ENCODE data around the gene FKBP1C. TPM values are rescaled to one million over a fixed set of nuclear protein-coding genes. Genes with fewer than 3 reads are reported as not detected.
"Not testable (repeated sequence)": the region's sequence is repeated elsewhere in the genome, so short reads cannot be mapped to it uniquely, and the experiment has no call there.

Gene FKBP1C
- 1 to 10 TPM in 1 of 2 donors, not detected in 1; 1.9 TPM for total RNA-seq

DNA sequence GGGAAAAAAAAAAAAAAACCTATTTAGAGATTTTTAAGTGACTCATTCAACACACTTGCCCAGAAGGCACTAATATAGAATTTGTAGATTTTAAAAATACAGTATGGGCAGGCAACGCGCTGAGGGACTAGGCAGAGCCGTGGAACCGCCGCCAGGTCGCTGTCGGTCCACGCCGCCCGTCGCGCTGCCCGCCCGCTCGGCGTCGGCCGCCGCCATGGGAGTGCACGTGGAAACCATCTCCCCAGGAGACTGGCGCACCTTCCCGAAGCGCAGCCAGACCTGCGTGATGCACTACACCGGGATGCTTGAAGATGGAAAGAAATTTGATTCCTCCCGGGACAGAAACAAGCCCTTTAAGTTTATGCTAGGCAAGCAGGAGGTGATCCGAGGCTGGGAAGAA lies at the start of gene FKBP1C:
Gene FKBP1C (plus strand): TSS at position 127 of the 400 bp plus-strand sequence.
- not testable (repeated sequence) for H3K36me3 Mint-ChIP-seq; ATAC-seq; H3K27ac Mint-ChIP-seq; H3K4me3 Mint-ChIP-seq; DNase-seq (ENCODE audit: low spot score); H3K4me1 Mint-ChIP-seq (ENCODE audit: low read depth in 2 of 2); H3K27me3 Mint-ChIP-seq
- H3K9me3 Mint-ChIP-seq: peaks cover 19% of the 10 kb centered on the region

GRCh38 chr6:63164047-63164803 lies 47.0 kb upstream of the FKBP1C start:
- DNase-seq (ENCODE audit: low spot score): not testable (repeated sequence)
- peaks cover 12% of the 10 kb centered on the region for H3K9me3 Mint-ChIP-seq

DNA sequence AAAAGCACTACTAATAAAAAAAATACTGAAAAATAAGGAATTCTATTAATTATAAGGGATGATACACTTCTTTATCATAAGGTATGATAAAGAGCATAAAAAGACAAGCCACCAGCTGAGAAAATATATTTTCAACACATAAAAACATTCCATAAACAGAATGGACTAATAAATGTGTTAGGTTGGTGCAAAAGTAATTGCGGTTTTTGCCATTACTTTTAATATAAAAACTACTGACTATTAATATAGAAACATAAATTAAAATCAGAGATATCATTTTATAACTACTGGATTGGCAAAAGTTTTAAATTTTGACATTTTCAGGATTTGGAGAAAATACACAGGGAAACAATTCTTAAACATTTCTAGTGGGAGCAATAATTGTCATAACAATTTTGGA lies 37.1 kb upstream of the FKBP1C start:
- Mint-ChIP-seq H3K4me3 (no peak overlapping the region), H3K36me3 (no peaks in the 10 kb centered on the region), H3K27ac (no peak overlapping the region), H3K9me3 (peaks cover 22% of the 10 kb centered on the region), H3K4me1 (ENCODE audit: low read depth in 2 of 2) (no peaks in the 10 kb centered on the region), H3K27me3 (no peaks in the 10 kb centered on the region)
- no peak for DNase-seq (ENCODE audit: low spot score)
- no peak for ATAC-seq

More at GRCh38 chr6:63164047-63164803, 47.0 kb upstream of the FKBP1C start:
- not testable (repeated sequence) for H3K36me3 Mint-ChIP-seq; H3K27me3 Mint-ChIP-seq; H3K4me3 Mint-ChIP-seq; H3K27ac Mint-ChIP-seq; H3K4me1 Mint-ChIP-seq (ENCODE audit: low read depth in 2 of 2); ATAC-seq

DNA sequence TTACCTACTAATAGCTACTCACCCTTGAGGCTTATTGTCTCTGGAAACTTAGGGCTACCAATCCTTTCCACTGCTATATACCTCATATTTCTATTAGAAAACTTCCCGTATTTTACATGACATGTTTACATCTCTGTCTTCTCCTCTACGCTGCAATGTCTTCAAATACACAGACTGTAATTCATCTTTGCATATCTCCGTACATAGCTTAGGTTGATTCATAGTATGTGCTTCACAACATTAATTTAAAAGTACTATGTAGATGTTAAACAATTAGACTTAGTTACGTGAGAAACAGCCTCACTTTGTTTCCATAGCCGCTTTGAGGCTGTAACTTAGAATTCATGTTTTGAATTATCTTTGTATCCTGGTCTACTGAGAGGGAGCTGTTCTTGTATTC lies 35.1 kb upstream of the FKBP1C start:
- ATAC-seq (no peak), DNase-seq (ENCODE audit: low spot score) (no peak)
- Mint-ChIP-seq H3K27ac (no peak overlapping the region), H3K36me3 (no peaks in the 10 kb centered on the region), H3K9me3 (peaks cover 10% of the 10 kb centered on the region), H3K4me3 (no peak overlapping the region), H3K4me1 (ENCODE audit: low read depth in 2 of 2) (no peaks in the 10 kb centered on the region), H3K27me3 (no peaks in the 10 kb centered on the region)

DNA sequence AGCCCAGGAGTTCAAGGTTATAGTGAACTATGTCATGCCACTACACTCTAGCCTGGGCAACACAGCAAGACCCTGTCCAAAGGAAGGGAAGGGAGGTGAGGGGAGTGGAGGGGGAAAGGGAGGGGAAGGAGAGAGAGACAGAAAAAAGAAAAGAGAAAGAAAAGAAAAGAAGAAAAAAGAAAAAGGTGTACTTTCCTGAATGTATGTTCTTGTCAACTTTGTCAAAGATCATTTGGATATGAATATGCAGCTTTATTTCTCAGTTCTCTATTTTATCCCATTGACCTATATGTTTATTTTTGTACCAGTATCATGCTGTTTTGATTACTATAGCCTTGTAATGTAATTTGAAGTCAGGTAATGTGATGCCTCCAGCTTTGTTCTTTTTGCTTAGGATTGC lies 30.9 kb upstream of the FKBP1C start:
- H3K27ac Mint-ChIP-seq: no peak overlapping the region
- no peaks in the 10 kb centered on the region for H3K27me3 Mint-ChIP-seq
- H3K9me3 Mint-ChIP-seq: peaks cover 5% of the 10 kb centered on the region
- H3K4me3 Mint-ChIP-seq: no peak overlapping the region
- DNase-seq (ENCODE audit: low spot score) (no peak), ATAC-seq (no peak)
- H3K36me3 Mint-ChIP-seq: no peaks in the 10 kb centered on the region
- H3K4me1 Mint-ChIP-seq (ENCODE audit: low read depth in 2 of 2): no peaks in the 10 kb centered on the region

GRCh38 chr6:63186970-63187369 lies 24.3 kb upstream of the FKBP1C start:
- DNase-seq (ENCODE audit: low spot score) (no peak), ATAC-seq (no peak)

GRCh38 chr6:63188828-63189227 lies 22.4 kb upstream of the FKBP1C start:
- Mint-ChIP-seq H3K4me1 (ENCODE audit: low read depth in 2 of 2) (no peaks in the 10 kb centered on the region), H3K27ac (no peak overlapping the region), H3K9me3 (peaks cover 15% of the 10 kb centered on the region), H3K36me3 (peaks cover 5% of the 10 kb centered on the region), H3K4me3 (no peak overlapping the region), H3K27me3 (no peaks in the 10 kb centered on the region)
- DNase-seq (ENCODE audit: low spot score) (no peak), ATAC-seq (no peak)

More at GRCh38 chr6:63186970-63187369, 24.3 kb upstream of the FKBP1C start:
- Mint-ChIP-seq H3K4me3 (no peak overlapping the region), H3K36me3 (peaks cover 5% of the 10 kb centered on the region), H3K4me1 (ENCODE audit: low read depth in 2 of 2) (no peaks in the 10 kb centered on the region), H3K27ac (no peak overlapping the region), H3K9me3 (peaks cover 13% of the 10 kb centered on the region), H3K27me3 (no peaks in the 10 kb centered on the region)

- DNase-seq (ENCODE audit: low spot score) (no peak), ATAC-seq (no peak)
- Mint-ChIP-seq H3K9me3 (peaks cover 19% of the 10 kb centered on the region), H3K4me1 (ENCODE audit: low read depth in 2 of 2) (no peaks in the 10 kb centered on the region), H3K36me3 (peaks cover 5% of the 10 kb centered on the region), H3K27ac (no peak overlapping the region), H3K4me3 (no peak overlapping the region), H3K27me3 (no peaks in the 10 kb centered on the region)
These were observed 17.9 kb upstream of the FKBP1C start for GRCh38 chr6:63193324-63193723.

GRCh38 chr6:63197741-63198140 lies 13.5 kb upstream of the FKBP1C start:
- no peaks in the 10 kb centered on the region for H3K36me3 Mint-ChIP-seq
- peaks cover 12% of the 10 kb centered on the region for H3K9me3 Mint-ChIP-seq
- no peaks in the 10 kb centered on the region for H3K4me1 Mint-ChIP-seq (ENCODE audit: low read depth in 2 of 2)
- ATAC-seq (no peak), DNase-seq (ENCODE audit: low spot score) (no peak)
- no peaks in the 10 kb centered on the region for H3K27me3 Mint-ChIP-seq
- H3K27ac Mint-ChIP-seq: no peak overlapping the region
- H3K4me3 Mint-ChIP-seq: no peak overlapping the region

- no peak for ATAC-seq
- no peak overlapping the region for H3K4me3 Mint-ChIP-seq
- H3K27me3 Mint-ChIP-seq: no peaks in the 10 kb centered on the region
- DNase-seq (ENCODE audit: low spot score): no peak
- H3K9me3 Mint-ChIP-seq: peaks cover 11% of the 10 kb centered on the region
- no peaks in the 10 kb centered on the region for H3K4me1 Mint-ChIP-seq (ENCODE audit: low read depth in 2 of 2)
- H3K36me3 Mint-ChIP-seq: peaks cover 6% of the 10 kb centered on the region
- H3K27ac Mint-ChIP-seq: no peak overlapping the region
These were observed 2.1 kb downstream of the FKBP1C start for GRCh38 chr6:63213325-63213724.

GRCh38 chr6:63214816-63215215 lies 3.5 kb downstream of the FKBP1C start:
- ATAC-seq: no peak
- Mint-ChIP-seq H3K4me1 (ENCODE audit: low read depth in 2 of 2) (no peaks in the 10 kb centered on the region), H3K4me3 (no peak overlapping the region), H3K36me3 (peaks cover 6% of the 10 kb centered on the region), H3K9me3 (peaks cover 13% of the 10 kb centered on the region), H3K27ac (no peak overlapping the region), H3K27me3 (no peaks in the 10 kb centered on the region)
- no peak for DNase-seq (ENCODE audit: low spot score)

- H3K9me3 Mint-ChIP-seq: peaks cover 8% of the 10 kb centered on the region
- no peak overlapping the region for H3K27ac Mint-ChIP-seq
- DNase-seq (ENCODE audit: low spot score) (no peak), ATAC-seq (no peak)
- no peak overlapping the region for H3K4me3 Mint-ChIP-seq
- H3K4me1 Mint-ChIP-seq (ENCODE audit: low read depth in 2 of 2): no peaks in the 10 kb centered on the region
- H3K27me3 Mint-ChIP-seq: no peaks in the 10 kb centered on the region
- no peaks in the 10 kb centered on the region for H3K36me3 Mint-ChIP-seq
These were observed 12.9 kb downstream of the FKBP1C start for GRCh38 chr6:63224179-63224578.

GRCh38 chr6:63225987-63226386 lies 14.7 kb downstream of the FKBP1C start:
- H3K4me1 Mint-ChIP-seq (ENCODE audit: low read depth in 2 of 2); DNase-seq (ENCODE audit: low spot score); H3K27me3 Mint-ChIP-seq; H3K27ac Mint-ChIP-seq; ATAC-seq; H3K36me3 Mint-ChIP-seq; H3K4me3 Mint-ChIP-seq; H3K9me3 Mint-ChIP-seq: not testable (repeated sequence)

DNA sequence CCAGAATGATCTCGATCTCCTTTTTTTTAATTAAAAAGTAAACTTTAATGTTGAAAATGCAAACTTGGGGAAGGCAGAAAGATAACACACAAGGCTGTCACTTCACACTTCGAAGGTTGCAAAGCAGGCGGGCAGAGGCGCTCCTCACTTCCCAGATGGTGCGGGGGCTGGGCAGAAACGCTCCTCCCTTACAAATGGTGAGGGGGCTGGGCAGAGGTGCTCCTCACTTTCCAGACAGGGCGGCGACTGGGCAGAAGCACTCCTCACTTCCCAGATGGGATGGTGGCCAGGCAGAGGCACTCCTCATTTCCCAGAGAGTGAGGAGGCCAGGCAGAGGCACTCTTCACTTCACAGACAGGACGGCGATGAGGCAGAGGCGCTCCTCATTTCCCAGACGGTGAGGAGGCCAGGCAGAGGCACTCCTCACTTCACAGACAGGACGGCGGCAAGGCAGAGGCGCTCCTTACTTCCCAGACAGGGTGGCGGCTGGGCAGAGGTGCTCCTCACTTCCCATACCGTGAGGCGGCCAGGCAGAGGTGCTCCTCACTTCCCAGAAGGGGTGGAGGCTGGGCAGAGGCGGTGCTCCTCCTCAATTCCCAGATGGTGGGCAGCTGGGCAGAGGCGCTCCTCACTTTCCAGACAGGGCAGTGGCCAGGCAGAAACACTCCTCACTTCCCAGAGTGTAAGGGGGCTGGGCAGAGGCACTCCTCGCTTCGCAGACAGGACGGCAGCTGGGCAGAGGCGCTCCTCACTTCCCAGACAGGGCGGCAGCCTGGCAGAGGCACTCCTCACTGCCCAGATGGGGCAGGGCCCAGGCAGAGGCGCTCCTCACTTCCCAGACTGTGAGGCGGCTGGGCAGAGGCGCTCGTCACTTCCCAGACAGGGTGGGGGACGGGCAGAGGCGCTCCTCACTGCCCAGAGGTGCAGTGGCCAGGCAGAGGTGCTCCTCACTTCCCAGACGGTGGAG lies 16.9 kb downstream of the FKBP1C start:
- not testable (repeated sequence) for H3K4me3 Mint-ChIP-seq; H3K36me3 Mint-ChIP-seq; H3K27ac Mint-ChIP-seq; H3K27me3 Mint-ChIP-seq; H3K4me1 Mint-ChIP-seq (ENCODE audit: low read depth in 2 of 2); H3K9me3 Mint-ChIP-seq; ATAC-seq; DNase-seq (ENCODE audit: low spot score)
